Measurements from ENCODE around the gene RPS21.

GRCh38 chr20:62409931-62410745, 23.2 kb downstream of the RPS21 start:
- no peak for TF ChIP-seq EP300 (IDR thresholded peaks at IDR 0.05)
- TF ChIP-seq CTCF (IDR thresholded peaks at IDR 0.05): peak; percentile 44 to 56 (median 48)

Measured in sigmoid colon (tissue), 4 donors.